A549 (cell line): Measurements from ENCODE around the gene ADD2.

Source experiments
- POLR2A ChIP-seq: IDR thresholded peaks from 2 replicates; pipeline ENCODE4 v1.6.1; 2012; ENCODE audit warnings: mild to moderate bottlenecking, low read length
- RNF2 ChIP-seq: fragments of 200-600 bp; sonication (generic); IDR thresholded peaks from 2 replicates; pipeline ENCODE4 v1.6.1; 2016; ENCODE audit warnings: low read depth, mild to moderate bottlenecking, antibody characterized with exemption, moderate library complexity, borderline replicate concordance

DNA sequence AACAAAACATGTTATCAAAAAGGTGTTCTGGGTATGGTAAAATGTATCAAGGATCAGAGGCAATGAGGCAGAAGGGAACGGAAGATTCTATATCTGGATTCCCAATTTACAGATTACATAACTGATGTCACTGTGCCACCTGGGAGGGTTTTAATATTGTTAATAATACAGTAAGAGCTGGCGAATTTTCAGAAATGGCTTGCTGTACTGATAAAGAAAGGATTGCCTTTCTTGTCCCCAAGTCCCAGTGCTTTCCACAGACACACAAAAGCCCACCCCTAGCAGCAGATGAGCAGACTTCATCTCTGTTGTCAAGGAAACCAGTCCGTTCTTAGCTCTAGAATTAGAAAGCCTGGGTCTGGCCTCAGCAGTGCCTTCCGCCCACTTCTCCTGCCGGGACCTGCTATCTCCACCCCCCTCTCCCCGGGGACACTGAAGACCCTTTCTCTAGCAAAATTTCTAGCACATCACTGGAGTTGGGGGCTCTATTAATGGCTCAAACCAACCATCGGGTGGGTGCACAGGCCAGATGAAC, 34.3 kb downstream of the ADD2 start:
- TF ChIP-seq POLR2A, result no peak
- TF ChIP-seq RNF2, result no peak
